HEK293T (cell line): Measurements from ENCODE around the gene MUL1.

Experiments
- CTCF ChIA-PET: fragments of 350-600 bp; formaldehyde crosslinking; extraction: SDS; loops from one replicate; lab custom pipeline; 2021; ENCODE audit warnings: antibody characterized with exemption, inconsistent platforms; lab: Yijun Ruan, JAX
- POLR2A ChIA-PET: fragments of 350-600 bp; formaldehyde crosslinking; extraction: SDS; loops from one replicate; lab custom pipeline; 2020; ENCODE audit warnings: antibody characterized with exemption, inconsistent platforms; lab: Yijun Ruan, JAX
- DNase-seq: peaks from one replicate; pipeline ENCODE4 v3.0.0; 2012; ENCODE audit warnings: mixed read lengths; ENCODE audit errors: extremely low spot score
- ARNT ChIP-seq: fragments of 450-650 bp; IDR thresholded peaks from 2 replicates; pipeline ENCODE4 v1.6.1; 2017; ENCODE audit warnings: mild to moderate bottlenecking
- BHLHE40 ChIP-seq: fragments of 450-650 bp; IDR thresholded peaks from 2 replicates; pipeline ENCODE4 v1.6.1; 2016; ENCODE audit warnings: mild to moderate bottlenecking, moderate library complexity, borderline replicate concordance
- CTBP1 ChIP-seq: fragments of 450-650 bp; IDR thresholded peaks from 2 replicates; pipeline ENCODE4 v1.6.1; 2016; ENCODE audit warnings: borderline replicate concordance
- ELF4 ChIP-seq: fragments of 450-650 bp; IDR thresholded peaks from 2 replicates; pipeline ENCODE4 v1.6.1; 2017; ENCODE audit warnings: antibody characterized with exemption
- FOXA1 ChIP-seq: fragments of 450-650 bp; IDR thresholded peaks from 2 replicates; pipeline ENCODE4 v1.6.1; 2016; ENCODE audit warnings: mild to moderate bottlenecking
- FOXK2 ChIP-seq: fragments of 450-650 bp; IDR thresholded peaks from 2 replicates; pipeline ENCODE4 v1.6.1; 2016; ENCODE audit warnings: mild to moderate bottlenecking
- FOXM1 ChIP-seq: fragments of 450-650 bp; IDR thresholded peaks from 2 replicates; pipeline ENCODE4 v1.6.1; 2017; ENCODE audit warnings: mild to moderate bottlenecking, borderline replicate concordance
- HDGF ChIP-seq: fragments of 450-650 bp; IDR thresholded peaks from 2 replicates; pipeline ENCODE4 v1.6.1; 2017; ENCODE audit warnings: antibody characterized with exemption, borderline replicate concordance
- L3MBTL2 ChIP-seq: fragments of 450-650 bp; conservative IDR thresholded peaks from 2 replicates; pipeline ENCODE4 v1.6.1; 2016; ENCODE audit warnings: mild to moderate bottlenecking
- LEF1 ChIP-seq: fragments of 450-650 bp; IDR thresholded peaks from 2 replicates; pipeline ENCODE4 v1.6.1; 2017; ENCODE audit warnings: mild to moderate bottlenecking, borderline replicate concordance
- NFRKB ChIP-seq: fragments of 450-650 bp; IDR thresholded peaks from 2 replicates; pipeline ENCODE4 v1.6.1; 2016; ENCODE audit warnings: mild to moderate bottlenecking, moderate library complexity
- SP1 ChIP-seq: fragments of 450-650 bp; IDR thresholded peaks from 2 replicates; pipeline ENCODE4 v1.6.1; 2017
- SUZ12 ChIP-seq: fragments of 450-650 bp; IDR thresholded peaks from 2 replicates; pipeline ENCODE4 v1.6.1; 2016; ENCODE audit warnings: mild to moderate bottlenecking
- TARDBP ChIP-seq: fragments of 450-650 bp; IDR thresholded peaks from 2 replicates; pipeline ENCODE4 v1.6.1; 2016
- ZNF384 ChIP-seq: fragments of 450-650 bp; IDR thresholded peaks from 2 replicates; pipeline ENCODE4 v1.6.1; 2016
- TF ChIP-seq, protein P1 (sequence below): fragments of 450-650 bp; IDR thresholded peaks from 2 replicates; pipeline ENCODE4 v1.6.1; 2016

Gene MUL1

DNA sequence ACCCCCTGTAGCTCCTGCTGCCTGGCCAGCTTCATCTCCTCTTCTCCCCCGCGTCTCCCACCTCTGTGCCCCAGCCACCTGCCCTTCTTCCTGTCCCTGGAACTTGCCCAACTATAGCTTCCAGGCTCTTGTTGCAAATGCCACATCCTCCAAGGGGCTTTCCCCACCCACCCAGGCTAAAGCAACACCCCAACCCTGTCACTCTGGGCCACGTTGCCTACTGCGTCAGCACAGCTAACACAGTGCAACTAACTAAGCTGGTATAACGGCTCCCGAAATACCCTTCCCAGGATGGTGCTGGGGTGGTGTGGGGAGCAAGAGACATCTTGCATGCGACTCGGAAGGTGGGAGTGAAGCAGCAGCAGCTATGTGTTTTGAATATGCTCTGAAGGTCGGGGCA lies 41.7 kb downstream of the MUL1 start:
- POLR2A ChIA-PET, result interaction anchor here (3.5 kb wide), 1 partner anchor 19 kb away, joined by 12 read pairs; the partner anchor contains the start of gene CAMK2N1

DNA sequence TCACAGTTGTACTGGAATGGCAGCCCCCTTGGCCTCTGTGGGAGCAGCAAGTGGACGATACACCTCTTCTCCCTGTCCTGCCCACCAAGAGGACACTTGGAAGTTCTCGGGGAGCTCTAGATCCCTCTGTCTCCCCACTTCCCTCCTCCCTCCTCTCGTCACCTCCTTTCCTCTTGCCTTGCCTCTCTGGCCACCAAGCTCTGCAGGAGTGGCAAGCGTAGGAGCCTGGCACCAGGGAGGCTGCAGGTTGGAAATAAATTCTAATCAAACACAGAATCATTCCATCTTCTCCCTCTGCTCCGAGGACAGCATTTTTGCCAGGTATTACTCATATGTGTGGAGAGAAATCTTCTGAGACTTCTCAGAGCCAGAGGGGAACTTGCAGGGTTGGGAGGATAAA lies 42.8 kb downstream of the MUL1 start:
- no peak for TF ChIP-seq CTBP1
- TF ChIP-seq, protein P1, sequence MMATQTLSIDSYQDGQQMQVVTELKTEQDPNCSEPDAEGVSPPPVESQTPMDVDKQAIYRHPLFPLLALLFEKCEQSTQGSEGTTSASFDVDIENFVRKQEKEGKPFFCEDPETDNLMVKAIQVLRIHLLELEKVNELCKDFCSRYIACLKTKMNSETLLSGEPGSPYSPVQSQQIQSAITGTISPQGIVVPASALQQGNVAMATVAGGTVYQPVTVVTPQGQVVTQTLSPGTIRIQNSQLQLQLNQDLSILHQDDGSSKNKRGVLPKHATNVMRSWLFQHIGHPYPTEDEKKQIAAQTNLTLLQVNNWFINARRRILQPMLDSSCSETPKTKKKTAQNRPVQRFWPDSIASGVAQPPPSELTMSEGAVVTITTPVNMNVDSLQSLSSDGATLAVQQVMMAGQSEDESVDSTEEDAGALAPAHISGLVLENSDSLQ, result no peak
- TF ChIP-seq BHLHE40, result no peak
- TF ChIP-seq ARNT, result no peak
- no peak for TF ChIP-seq SP1
- TF ChIP-seq LEF1, result no peak
- TF ChIP-seq SUZ12, result no peak
- TF ChIP-seq FOXA1, result no peak
- no peak for TF ChIP-seq FOXK2
- no peak for TF ChIP-seq HDGF
- TF ChIP-seq TARDBP, result no peak
- no peak for TF ChIP-seq NFRKB
- CTCF ChIA-PET, result interaction anchor here (1.0 to 1.5 kb wide), 2 partner anchors 15 to 30 kb away, joined by 3 to 4 read pairs; no protein-coding TSS in a partner anchor
- POLR2A ChIA-PET, result interaction anchor here (3.5 kb wide), 1 partner anchor 20 kb away, joined by 12 read pairs; the partner anchor contains the start of gene CAMK2N1
- DNase-seq, result no peak

More for the DNA sequence above, 41.7 kb downstream of the MUL1 start:
- TF ChIP-seq FOXA1 (no peak), ELF4 (no peak), ZNF384 (no peak), TARDBP (no peak), ARNT (no peak), SUZ12 (no peak), BHLHE40 (no peak), NFRKB (no peak), FOXM1 (no peak), CTBP1 (no peak), HDGF (no peak), L3MBTL2 (no peak), FOXK2 (no peak)
- TF ChIP-seq, protein P1, result no peak
- DNase-seq, result no peak
- CTCF ChIA-PET, result interaction anchor here (1.2 to 1.5 kb wide), 2 partner anchors 20 to 29 kb away, joined by 3 read pairs; partner anchors contain the start of gene CAMK2N1

DNA sequence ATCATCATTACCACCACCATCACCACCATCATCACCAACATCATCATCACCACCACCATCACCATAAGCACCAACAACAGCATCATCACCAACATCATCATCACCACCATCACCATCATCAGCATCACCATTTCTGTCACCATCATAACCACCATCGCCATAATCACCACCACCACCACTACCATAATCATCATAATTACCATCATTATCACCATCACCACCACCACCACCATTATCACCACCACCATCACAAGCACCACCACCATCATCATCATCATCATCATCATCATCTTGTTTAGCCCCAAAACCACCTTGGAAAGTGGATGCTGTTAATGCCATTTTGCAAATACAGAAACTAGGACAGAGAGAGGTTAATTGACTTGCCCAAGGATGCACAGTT lies 44.4 kb downstream of the MUL1 start:
- no peak for DNase-seq
- TF ChIP-seq FOXM1 (no peak), L3MBTL2 (no peak), ELF4 (no peak), LEF1 (no peak), FOXA1 (no peak), SUZ12 (no peak), BHLHE40 (no peak), SP1 (no peak), FOXK2 (no peak), TARDBP (no peak), ARNT (no peak), CTBP1 (no peak), ZNF384 (no peak), NFRKB (no peak)
- TF ChIP-seq, protein P1, result no peak
- CTCF ChIA-PET, result no interaction called here
- POLR2A ChIA-PET, result interaction anchor here (3.5 kb wide), 1 partner anchor 22 kb away, joined by 12 read pairs; the partner anchor contains the start of gene CAMK2N1

DNA sequence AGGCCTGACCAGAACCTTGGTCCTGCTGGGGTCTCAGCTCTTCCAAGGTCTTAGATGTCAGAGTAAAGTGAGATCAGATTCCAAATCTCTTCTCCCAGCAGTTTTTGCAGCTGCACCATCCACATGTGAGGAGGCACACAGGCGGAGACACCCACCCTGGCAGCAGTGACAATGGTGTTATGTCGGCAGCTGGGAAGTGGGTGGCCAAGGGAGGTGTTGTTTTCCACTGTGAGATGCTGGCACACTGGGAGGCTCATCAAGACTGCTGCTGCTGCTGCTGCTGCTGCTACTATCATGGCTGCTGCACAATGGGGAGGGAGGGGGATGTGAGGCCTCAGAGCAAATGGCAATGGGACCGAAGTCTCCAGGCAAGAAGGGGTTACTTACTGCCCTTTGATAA lies 45.6 kb downstream of the MUL1 start:
- POLR2A ChIA-PET, result no interaction called here
- TF ChIP-seq ELF4 (no peak), CTBP1 (no peak), FOXA1 (no peak), HDGF (no peak)
- no peak for DNase-seq
- CTCF ChIA-PET, result interaction anchor here (0.6 kb wide), 1 partner anchor 133 kb away, joined by 4 read pairs; no protein-coding TSS in a partner anchor

DNA sequence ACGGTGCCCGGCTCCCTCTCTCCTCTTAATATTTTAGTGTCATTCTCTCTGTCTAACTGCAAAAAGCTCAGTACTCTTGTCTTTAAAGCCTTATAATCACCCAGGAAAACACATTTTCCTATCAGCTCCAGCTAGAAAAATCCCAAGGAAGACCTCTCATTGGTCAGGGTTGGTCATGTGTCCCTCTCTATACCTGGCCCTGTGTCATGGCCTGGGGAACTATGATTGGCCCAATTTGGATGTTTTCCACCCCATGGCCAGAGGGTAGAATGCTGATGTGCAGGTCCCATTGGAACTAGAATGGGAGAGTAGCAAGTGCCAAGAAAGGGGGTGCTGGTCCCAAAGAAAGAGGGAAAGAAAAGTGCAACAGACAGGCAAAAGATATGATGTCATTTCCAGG lies 49.2 kb downstream of the MUL1 start:
- POLR2A ChIA-PET, result no interaction called here
- TF ChIP-seq CTBP1 (no peak), FOXK2 (no peak), ARNT (no peak), BHLHE40 (no peak), FOXA1 (no peak), ZNF384 (no peak), ELF4 (no peak), NFRKB (no peak), FOXM1 (no peak), SUZ12 (no peak), SP1 (no peak), HDGF (no peak), LEF1 (no peak), TARDBP (no peak), L3MBTL2 (no peak)
- TF ChIP-seq, protein P1, result no peak
- DNase-seq, result no peak
- CTCF ChIA-PET, result no interaction called here

DNA sequence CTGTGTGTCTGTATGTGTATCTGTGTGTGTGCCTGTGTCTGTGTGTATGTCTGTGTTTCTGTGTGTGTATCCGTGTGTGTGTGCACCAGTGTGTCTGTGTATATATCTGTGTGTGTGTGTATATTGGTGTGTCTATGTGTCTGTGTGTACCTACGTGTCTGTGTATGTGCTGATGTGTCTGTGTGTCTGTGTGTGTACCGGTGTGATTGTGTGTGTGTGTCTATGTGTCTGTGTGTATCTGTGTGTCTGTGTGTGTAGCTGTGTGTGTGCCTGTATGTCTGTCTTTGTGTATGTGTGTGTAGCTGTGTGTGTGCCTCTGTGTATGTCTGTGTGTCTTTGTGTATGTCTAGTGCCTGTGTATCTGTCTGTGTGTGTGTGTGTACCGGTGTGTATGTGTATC lies 53.9 kb downstream of the MUL1 start:
- ChIA-PET CTCF (no interaction called here), POLR2A (no interaction called here)
- TF ChIP-seq LEF1 (no peak), TARDBP (no peak), SP1 (no peak), HDGF (no peak), CTBP1 (no peak), FOXM1 (no peak), NFRKB (no peak), FOXA1 (no peak), ZNF384 (no peak), ELF4 (no peak), SUZ12 (no peak), BHLHE40 (no peak), FOXK2 (no peak), L3MBTL2 (no peak), ARNT (no peak)
- TF ChIP-seq, protein P1, result no peak

More for the DNA sequence above, 53.9 kb downstream of the MUL1 start:
- DNase-seq, result no peak
